ENCODE results near the gene NTM. TPM values are rescaled to one million over a fixed set of nuclear protein-coding genes. Genes with fewer than 3 reads are reported as not detected.

NTM gene
- total RNA-seq, 1 experiment from 2014 or later, result not detected

GRCh38 chr11:131327421-131327820 is 43.0 kb upstream of the NTM start:
- no peak overlapping the region for H2AFZ ChIP-seq (ENCODE audit: low read depth, low read length, poor library complexity, severe bottlenecking)
- no peaks in the 10 kb centered on the region for H3K9me2 ChIP-seq (ENCODE audit: insufficient read depth)
- no peak for TF ChIP-seq ELF1 (IDR thresholded peaks at IDR 0.05; ENCODE audit: borderline replicate concordance, low read depth)
- TF ChIP-seq TCF7L2 (IDR thresholded peaks at IDR 0.05; ENCODE audit: borderline replicate concordance, extremely low read depth, insufficient read depth, insufficient read length), result no peak
- TF ChIP-seq SP1 (IDR thresholded peaks at IDR 0.05; ENCODE audit: low read depth), result no peak
- TF ChIP-seq EZH2 (IDR thresholded peaks at IDR 0.05), result no peak
- H3K27ac ChIP-seq (ENCODE audit: low read depth, low read length), result no peak overlapping the region
- no peak overlapping the region for H3K4me3 ChIP-seq (replicated peaks in 1 of 2; ENCODE audit: low read depth in 1 of 2, low read length in 2 of 2)
- POLR2A ChIA-PET, result no interaction called here
- no peaks in the 10 kb centered on the region for H3K36me3 ChIP-seq (ENCODE audit: control insufficient read depth in 1 of 2, insufficient read depth in 2 of 2, low read length in 2 of 2)
- CTCF ChIA-PET, result no interaction called here
- intact Hi-C loops (cut with micrococcal nuclease), result no loop called here
- no peaks in the 10 kb centered on the region for H3K4me1 ChIP-seq (ENCODE audit: control insufficient read depth in 1 of 2, insufficient read depth in 2 of 2, low read length in 2 of 2)
- no TSS peak for BruUV-seq (replicated peaks)
- DNase-seq (ENCODE audit: low read depth, low spot score) (no peak), ATAC-seq (no peak)
- H3K27me3 ChIP-seq (ENCODE audit: insufficient read depth, low read length), result no peaks in the 10 kb centered on the region
- H3K79me2 ChIP-seq (ENCODE audit: insufficient read depth, low read length), result no peaks in the 10 kb centered on the region
- RAD21 ChIA-PET (ENCODE audit: low non-redundant PET in 1 of 2, low total read pairs in 2 of 2, uncharacterized antibody in 2 of 2, unreplicated experiment in 2 of 2), result no interaction called here
- peaks cover 10 to 14% of the 10 kb centered on the region in 2 experiments; a peak in 2 of 4 replicates for H3K9me3 ChIP-seq (ENCODE audit: control insufficient read depth in 1 of 2, insufficient read depth in 1 of 2, low read depth in 1 of 2, low read length in 2 of 2)
- H3K9ac ChIP-seq (ENCODE audit: low read length), result no peak overlapping the region
- no peak overlapping the region for H3K4me2 ChIP-seq (ENCODE audit: low read length)
- no peaks in the 10 kb centered on the region for H4K20me1 ChIP-seq (ENCODE audit: insufficient read depth)

- H3K79me2 ChIP-seq (ENCODE audit: insufficient read depth, low read length), result no peaks in the 10 kb centered on the region
- no peaks in the 10 kb centered on the region for H3K27me3 ChIP-seq (ENCODE audit: insufficient read depth, low read length)
- no TSS peak for BruUV-seq (replicated peaks)
- no peak overlapping the region for H3K27ac ChIP-seq (ENCODE audit: low read depth, low read length)
- no peak overlapping the region for H3K4me3 ChIP-seq (replicated peaks in 1 of 2; ENCODE audit: low read depth in 1 of 2, low read length in 2 of 2)
- ChIA-PET RAD21 (ENCODE audit: low non-redundant PET in 1 of 2, low total read pairs in 2 of 2, uncharacterized antibody in 2 of 2, unreplicated experiment in 2 of 2) (no interaction called here), POLR2A (no interaction called here), CTCF (no interaction called here)
- H3K4me1 ChIP-seq (ENCODE audit: control insufficient read depth in 1 of 2, insufficient read depth in 2 of 2, low read length in 2 of 2), result no peaks in the 10 kb centered on the region
- no peaks in the 10 kb centered on the region for H3K9me2 ChIP-seq (ENCODE audit: insufficient read depth)
- DNase-seq (ENCODE audit: low read depth, low spot score), result no peak
- H2AFZ ChIP-seq (ENCODE audit: low read depth, low read length, poor library complexity, severe bottlenecking), result no peak overlapping the region
- no peak overlapping the region for H3K4me2 ChIP-seq (ENCODE audit: low read length)
- no peaks in the 10 kb centered on the region for H4K20me1 ChIP-seq (ENCODE audit: insufficient read depth)
- no peaks in the 10 kb centered on the region for H3K36me3 ChIP-seq (ENCODE audit: control insufficient read depth in 1 of 2, insufficient read depth in 2 of 2, low read length in 2 of 2)
- H3K9ac ChIP-seq (ENCODE audit: low read length), result no peak overlapping the region
- H3K9me3 ChIP-seq (ENCODE audit: control insufficient read depth in 1 of 2, insufficient read depth in 1 of 2, low read depth in 1 of 2, low read length in 2 of 2), result peaks cover 8 to 10% of the 10 kb centered on the region in 2 experiments; a peak in 2 of 4 replicates
- no peak for ATAC-seq
- intact Hi-C loops (cut with micrococcal nuclease), result no loop called here
- TF ChIP-seq REST (IDR thresholded peaks at IDR 0.05; ENCODE audit: low read depth) (no peak), ZFX (IDR thresholded peaks at IDR 0.05) (no peak), CEBPB (IDR thresholded peaks at IDR 0.05; ENCODE audit: low read depth) (no peak), ZBTB33 (IDR thresholded peaks at IDR 0.05; ENCODE audit: extremely low read depth, insufficient replicate concordance, low read length) (no peak), JUND (IDR thresholded peaks at IDR 0.05) (no peak), EZH2 (IDR thresholded peaks at IDR 0.05) (no peak), SRF (IDR thresholded peaks at IDR 0.05; ENCODE audit: low read depth) (no peak), FOSL1 (IDR thresholded peaks at IDR 0.05; ENCODE audit: low read depth) (no peak), ZNF274 (IDR thresholded peaks at IDR 0.05; ENCODE audit: low read depth, low read length) (no peak), EGR1 (IDR thresholded peaks at IDR 0.05; ENCODE audit: low read depth) (no peak), CTCF (IDR thresholded peaks at IDR 0.05 in 2 of 3, conservative IDR thresholded peaks at IDR 0.05 in 1 of 3; ENCODE audit: borderline replicate concordance in 1 of 3, insufficient read depth in 1 of 3, low read depth in 2 of 3, low read length in 2 of 3) (no peak), POLR2AphosphoS5 (IDR thresholded peaks at IDR 0.05; ENCODE audit: low read depth, low read length) (no peak)
These were observed 41.6 kb upstream of the NTM start for GRCh38 chr11:131328843-131329242.

Data from HCT116 (cell line).